ENCODE results near the gene TMC6. TPM values are rescaled to one million over a fixed set of nuclear protein-coding genes. Genes with fewer than 3 reads are reported as not detected.

The TMC6 gene
- total and polyA plus RNA-seq, 2 of the 4 experiments (the other 2 are of a cell fraction): 0.19 TPM; not detected in 1

DNA sequence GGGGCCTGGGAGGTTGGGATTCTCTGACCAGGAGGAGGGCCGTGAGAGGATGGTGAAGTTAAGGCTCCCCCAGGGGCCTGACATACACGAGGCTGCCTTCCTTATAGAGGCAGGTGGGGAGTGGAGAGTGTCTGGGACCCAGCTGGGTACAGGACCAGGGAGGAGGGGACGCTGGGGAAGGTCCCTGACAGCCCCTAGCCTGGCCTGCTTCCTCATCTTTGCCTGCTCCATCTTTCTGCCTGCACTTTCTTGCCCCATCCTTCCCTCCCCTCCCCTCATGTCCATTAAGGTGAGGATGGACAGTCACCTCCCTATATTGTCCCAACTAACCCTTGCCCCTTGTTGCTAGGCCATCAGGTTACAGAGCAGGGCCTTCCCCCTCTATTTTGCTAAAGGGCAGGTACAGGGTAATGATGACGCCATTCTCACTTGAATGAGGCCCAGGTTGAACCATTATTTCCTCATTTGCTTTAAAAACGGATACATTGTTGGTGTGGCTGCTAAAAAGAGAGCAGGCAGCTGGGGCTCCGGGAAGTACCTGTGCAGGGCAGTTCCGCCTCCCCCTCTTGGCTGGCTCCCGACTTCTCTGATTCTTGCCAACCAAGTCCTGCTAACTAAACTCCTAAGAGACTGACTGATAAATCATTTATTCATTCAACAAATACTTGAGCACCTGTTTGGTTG, 18.9 kb upstream of the TMC6 start:
- no peak overlapping the region for H3K56ac ChIP-seq (ENCODE audit: extremely low read depth, insufficient read depth, low read length)
- no peak overlapping the region for H3K14ac ChIP-seq (replicated peaks; ENCODE audit: low read depth, low read length)
- H3K9ac ChIP-seq (ENCODE audit: low read depth, low read length): no peak overlapping the region
- H4K5ac ChIP-seq (ENCODE audit: low read depth, low read length): no peak overlapping the region
- no peaks in the 10 kb centered on the region for H3K36me3 ChIP-seq (ENCODE audit: control insufficient read depth, insufficient read depth, low read length)
- POLR2A ChIA-PET (ENCODE audit: unreplicated experiment): no interaction called here
- intact Hi-C loops (cut with micrococcal nuclease): no loop called here
- peaks cover 3% of the 10 kb centered on the region; the same call in 1 of the 2 replicates for H3K4me1 ChIP-seq (ENCODE audit: control insufficient read depth, insufficient read depth, low read length)
- H3K27ac ChIP-seq (ENCODE audit: insufficient read depth, low read length): no peak overlapping the region
- no peak overlapping the region for H3K23ac ChIP-seq (ENCODE audit: low read depth, low read length)
- no peak overlapping the region for H3K18ac ChIP-seq (ENCODE audit: low read depth, low read length)
- no peak overlapping the region for H2BK5ac ChIP-seq (ENCODE audit: low read depth, low read length, poor library complexity, severe bottlenecking)
- H3K9me1 ChIP-seq (ENCODE audit: insufficient read depth, low read length): no peaks in the 10 kb centered on the region
- no peak overlapping the region for H3K4me2 ChIP-seq (ENCODE audit: low read depth, low read length)
- ATAC-seq (ENCODE audit: low read depth): no peak
- H3K27me3 ChIP-seq (ENCODE audit: control insufficient read depth, insufficient read depth, low read length): no peaks in the 10 kb centered on the region; the same call in 1 of the 2 replicates
- CTCF ChIA-PET: no interaction called here
- no peak overlapping the region for H4K91ac ChIP-seq (ENCODE audit: insufficient read depth, low read depth, low read length)
- H2BK15ac ChIP-seq (ENCODE audit: low read depth, low read length): no peak overlapping the region
- no peaks in the 10 kb centered on the region for H4K20me1 ChIP-seq (ENCODE audit: insufficient read depth, low read length)
- H3K9me3 ChIP-seq (ENCODE audit: control insufficient read depth, insufficient read depth, low read length): no peaks in the 10 kb centered on the region
- WGBS, 2 experiments (ENCODE audit: extremely low coverage in 2 of 2, insufficient read length in 1 of 2): 100% methylated on average over 1 of the region's 8 CpGs; no CpG with 5 or more reads in 1 of the 2 experiments
- no TSS peak for BruUV-seq (replicated peaks)
- H2BK20ac ChIP-seq (ENCODE audit: low read depth, low read length): no peak overlapping the region
- no peak overlapping the region for H3K4me3 ChIP-seq (ENCODE audit: insufficient read depth, low read depth, low read length)
- H2AK9ac ChIP-seq (replicated peaks; ENCODE audit: low read depth, low read length, poor library complexity): no peak overlapping the region
- H3K4ac ChIP-seq (ENCODE audit: low read depth, low read length): no peak overlapping the region
- no peak for TF ChIP-seq RAD21 (IDR thresholded peaks at IDR 0.05; ENCODE audit: low read length)
- TF ChIP-seq, protein P1, sequence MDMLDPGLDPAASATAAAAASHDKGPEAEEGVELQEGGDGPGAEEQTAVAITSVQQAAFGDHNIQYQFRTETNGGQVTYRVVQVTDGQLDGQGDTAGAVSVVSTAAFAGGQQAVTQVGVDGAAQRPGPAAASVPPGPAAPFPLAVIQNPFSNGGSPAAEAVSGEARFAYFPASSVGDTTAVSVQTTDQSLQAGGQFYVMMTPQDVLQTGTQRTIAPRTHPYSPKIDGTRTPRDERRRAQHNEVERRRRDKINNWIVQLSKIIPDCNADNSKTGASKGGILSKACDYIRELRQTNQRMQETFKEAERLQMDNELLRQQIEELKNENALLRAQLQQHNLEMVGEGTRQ (IDR thresholded peaks at IDR 0.05; ENCODE audit: low read depth, low read length): no peak
- in situ Hi-C loops (cut with MboI; ENCODE audit: low sequenced_read_pairs): no loop called here
- dilution Hi-C loops (cut with HindIII; ENCODE audit: low sequenced_read_pairs, unreplicated experiment): no loop called here
- DNase-seq: no peak
- H2AFZ ChIP-seq (replicated peaks; ENCODE audit: low read length, poor library complexity): no peak overlapping the region
- H4K8ac ChIP-seq (ENCODE audit: low read depth in 2 of 2, low read length in 2 of 2): no peak overlapping the region
- H3K79me1 ChIP-seq (ENCODE audit: low read depth in 1 of 2, low read length in 2 of 2): no peaks in the 10 kb centered on the region
- H2AK5ac ChIP-seq (ENCODE audit: low read depth, low read length): no peak overlapping the region
- H2BK120ac ChIP-seq (ENCODE audit: low read depth, low read length): no peak overlapping the region

Measured in IMR-90 (cell line).